GM15510 (cell line): ENCODE measurements around the gene TMEM151A.

Experiments
- POLR2A ChIP-seq: IDR thresholded peaks from 3 replicates; pipeline ENCODE4 v1.6.1; 2011; ENCODE audit warnings: borderline replicate concordance; ENCODE audit not compliant: insufficient read length; ENCODE audit errors: extremely low read depth

Gene TMEM151A

DNA sequence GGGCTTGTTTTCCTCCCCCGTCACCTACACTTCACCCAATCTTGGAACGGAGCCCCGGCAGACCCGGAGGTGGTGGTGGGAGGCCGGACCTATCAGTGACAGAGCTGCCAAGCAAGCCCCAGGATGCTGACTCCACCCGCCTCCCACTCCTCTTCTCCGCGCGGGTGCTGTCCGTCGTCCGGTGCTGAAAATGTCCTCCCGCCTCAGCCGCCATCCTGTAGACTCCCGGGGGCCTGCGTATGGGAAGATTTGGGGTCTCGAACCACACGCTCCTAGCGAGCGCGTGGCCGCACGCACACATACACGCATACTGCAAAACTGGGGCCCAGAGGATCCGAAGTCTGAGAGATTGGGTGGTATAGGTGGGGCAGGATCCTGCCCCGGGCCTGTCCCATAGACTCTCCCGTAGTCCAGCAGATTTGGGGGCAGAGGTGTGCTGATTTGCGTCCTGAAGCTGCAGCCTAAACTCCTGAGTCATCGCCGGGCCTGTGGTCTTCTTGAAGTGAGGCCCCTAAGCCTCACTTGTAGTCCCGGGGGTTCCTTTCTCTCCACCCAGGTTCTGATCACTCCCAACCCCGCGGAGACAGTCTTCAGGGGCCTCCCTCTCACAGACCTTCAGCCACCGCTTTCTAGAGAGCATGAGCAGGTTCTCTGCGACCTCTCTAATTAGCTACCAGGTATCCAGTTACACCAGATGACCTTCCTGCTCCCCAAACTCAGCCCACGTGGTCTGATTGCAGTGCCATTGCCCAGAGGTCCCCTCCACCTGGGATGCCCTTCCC, 2.0 kb upstream of the TMEM151A start:
- TF ChIP-seq POLR2A = no peak

- no peak for TF ChIP-seq POLR2A
These were observed 1.4 kb upstream of the TMEM151A start for GRCh38 chr11:66290330-66290621.

DNA sequence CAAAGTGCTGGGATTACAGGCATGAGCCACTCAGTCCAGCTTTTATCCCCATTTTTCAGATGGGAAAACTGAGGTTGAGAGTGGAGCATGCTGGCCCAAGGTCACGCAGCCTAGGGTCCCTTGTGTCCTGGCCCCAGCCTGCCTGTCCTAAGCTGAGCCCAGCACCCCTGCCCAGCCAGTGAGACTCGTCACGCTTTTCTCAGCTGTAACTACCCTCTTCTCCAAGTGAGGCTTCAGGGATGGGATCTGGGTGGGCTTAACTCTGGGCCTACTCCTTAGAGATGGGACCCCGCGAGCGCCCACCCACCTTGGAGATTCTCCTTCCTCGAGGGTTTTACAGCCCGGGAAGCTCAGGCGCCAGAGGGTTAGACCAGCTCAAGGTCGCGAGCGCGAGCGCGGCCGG, 390 bp upstream of the TMEM151A start:
- TF ChIP-seq POLR2A = no peak

- TF ChIP-seq POLR2A = no peak
These were observed 1.0 kb downstream of the TMEM151A start for GRCh38 chr11:66292543-66293332.

- TF ChIP-seq POLR2A = no peak
These were observed 1.7 kb downstream of the TMEM151A start for GRCh38 chr11:66293352-66293751.

- no peak for TF ChIP-seq POLR2A
These were observed 2.3 kb downstream of the TMEM151A start for GRCh38 chr11:66293777-66294625.

DNA sequence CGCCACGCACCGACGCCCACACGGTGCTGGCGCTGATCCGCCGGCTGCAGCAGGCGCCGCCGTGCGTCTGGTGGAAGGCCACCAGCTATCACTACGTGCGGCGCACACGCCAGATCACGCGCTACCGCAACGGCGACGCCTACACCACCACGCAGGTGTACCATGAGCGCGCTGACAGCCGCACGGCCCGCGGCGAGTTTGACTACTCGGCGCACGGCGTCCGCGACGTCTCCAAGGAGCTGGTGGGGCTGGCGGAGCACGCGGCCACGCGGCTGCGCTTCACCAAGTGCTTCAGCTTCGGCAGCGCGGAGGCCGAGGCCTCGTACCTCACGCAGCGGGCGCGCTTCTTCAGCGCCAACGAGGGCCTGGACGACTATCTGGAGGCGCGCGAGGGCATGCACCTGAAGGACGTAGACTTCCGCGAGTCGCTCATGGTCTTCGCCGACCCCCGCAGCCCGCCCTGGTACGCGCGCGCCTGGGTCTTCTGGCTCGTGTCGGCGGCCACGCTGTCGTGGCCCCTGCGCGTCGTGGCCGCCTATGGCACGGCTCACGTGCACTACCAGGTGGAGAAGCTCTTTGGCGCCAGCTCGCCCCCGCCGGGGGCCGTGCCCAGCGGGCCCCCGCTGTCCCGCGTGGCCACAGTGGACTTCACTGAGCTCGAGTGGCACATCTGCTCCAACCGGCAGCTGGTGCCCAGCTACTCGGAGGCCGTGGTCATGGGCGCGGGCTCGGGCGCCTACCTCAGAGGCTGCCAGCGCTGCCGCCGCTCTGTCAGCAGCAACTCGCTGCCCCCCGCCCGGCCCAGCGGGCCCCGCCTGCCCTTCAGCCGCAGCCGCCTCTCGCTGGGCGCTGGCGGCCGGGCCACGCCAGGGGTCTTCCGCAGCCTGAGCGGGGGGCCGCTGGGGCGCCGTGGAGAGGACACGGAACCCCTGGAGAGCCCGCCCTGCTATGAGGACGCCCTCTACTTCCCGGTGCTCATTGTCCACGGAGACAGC, 3.2 kb downstream of the TMEM151A start:
- TF ChIP-seq POLR2A = no peak

- TF ChIP-seq POLR2A = no peak
These were observed 5.9 kb downstream of the TMEM151A start for GRCh38 chr11:66297610-66298009.

GRCh38 chr11:66299186-66299585, 7.5 kb downstream of the TMEM151A start:
- TF ChIP-seq POLR2A = no peak

- no peak for TF ChIP-seq POLR2A
These were observed 11.0 kb downstream of the TMEM151A start for GRCh38 chr11:66302656-66303055.

GRCh38 chr11:66309475-66309874, 17.8 kb downstream of the TMEM151A start:
- TF ChIP-seq POLR2A = no peak

GRCh38 chr11:66310324-66310723, 18.6 kb downstream of the TMEM151A start:
- no peak for TF ChIP-seq POLR2A

DNA sequence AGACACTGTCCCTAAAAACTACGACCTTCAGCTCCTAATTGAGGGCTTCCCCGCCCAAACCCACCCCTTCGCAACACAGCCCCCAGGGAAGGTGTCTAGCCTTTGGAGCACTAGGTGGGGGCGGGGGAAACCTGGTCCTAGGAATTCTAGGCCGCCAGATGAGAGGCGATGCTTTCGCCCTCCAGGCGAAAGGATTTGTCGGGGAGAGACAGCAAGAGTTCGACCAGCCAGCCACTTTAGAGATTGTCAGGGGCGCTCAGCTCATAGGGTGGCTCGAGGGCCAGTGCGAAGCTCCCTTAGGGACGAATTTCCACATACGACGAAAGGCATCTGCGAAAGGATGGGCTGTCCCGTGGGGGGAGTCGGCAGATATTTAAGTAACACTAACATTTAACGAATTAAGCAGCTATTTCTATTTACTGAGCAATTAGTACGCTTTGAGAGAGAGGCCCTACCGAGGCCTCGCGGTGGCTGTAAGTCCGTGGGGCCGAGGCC, 19.8 kb downstream of the TMEM151A start:
- no peak for TF ChIP-seq POLR2A
